Parathyroid adenoma (tissue), 2 donors: Measurements from ENCODE around the gene COQ3.

Source experiments
- H2AFZ ChIP-seq: fragments of 300-600 bp; sonication (generic); one replicate; pipeline ENCODE4 v1.7.0; 2017; ENCODE audit warnings: antibody characterized with exemption, mild to moderate bottlenecking
- H3K27ac ChIP-seq: fragments of 300-600 bp; sonication (generic); one replicate; pipeline ENCODE4 v1.7.0; 2017
- H3K27me3 ChIP-seq: fragments of 300-600 bp; sonication (generic); one replicate; pipeline ENCODE4 v1.7.0; 2017; ENCODE audit warnings: low read length; ENCODE audit not compliant: control insufficient read depth, insufficient read depth
- H3K36me3 ChIP-seq: fragments of 300-600 bp; sonication (generic); one replicate; pipeline ENCODE4 v1.7.0; 2017; ENCODE audit warnings: low read length; ENCODE audit not compliant: control insufficient read depth, insufficient read depth
- H3K4me1 ChIP-seq: fragments of 300-600 bp; sonication (generic); one replicate; pipeline ENCODE4 v1.7.0; 2017; ENCODE audit warnings: control low read depth
- H3K4me2 ChIP-seq: fragments of 300-600 bp; sonication (generic); one replicate; pipeline ENCODE4 v1.7.0; 2017; ENCODE audit warnings: low read length
- H3K4me3 ChIP-seq: fragments of 300-600 bp; sonication (generic); one replicate; pipeline ENCODE4 v1.7.0; 2017; ENCODE audit warnings: low read depth, low read length
- H3K79me2 ChIP-seq: fragments of 300-600 bp; sonication (generic); one replicate; pipeline ENCODE4 v1.7.0; 2017; ENCODE audit warnings: control low read depth
- H3K9ac ChIP-seq: fragments of 300-600 bp; sonication (generic); one replicate; pipeline ENCODE4 v1.7.0; 2017; ENCODE audit warnings: mild to moderate bottlenecking
- H3K9me3 ChIP-seq: fragments of 300-600 bp; sonication (generic); one replicate; pipeline ENCODE4 v1.7.0; 2017; ENCODE audit warnings: low read length; ENCODE audit not compliant: control insufficient read depth
- CTCF ChIP-seq: fragments of 300-600 bp; sonication (generic); IDR thresholded peaks from one replicate; pipeline ENCODE4 v1.7.0; 2017; ENCODE audit warnings: antibody characterized with exemption, mild to moderate bottlenecking
- donor health status: primary hyperparathyroidism.

The COQ3 gene

DNA sequence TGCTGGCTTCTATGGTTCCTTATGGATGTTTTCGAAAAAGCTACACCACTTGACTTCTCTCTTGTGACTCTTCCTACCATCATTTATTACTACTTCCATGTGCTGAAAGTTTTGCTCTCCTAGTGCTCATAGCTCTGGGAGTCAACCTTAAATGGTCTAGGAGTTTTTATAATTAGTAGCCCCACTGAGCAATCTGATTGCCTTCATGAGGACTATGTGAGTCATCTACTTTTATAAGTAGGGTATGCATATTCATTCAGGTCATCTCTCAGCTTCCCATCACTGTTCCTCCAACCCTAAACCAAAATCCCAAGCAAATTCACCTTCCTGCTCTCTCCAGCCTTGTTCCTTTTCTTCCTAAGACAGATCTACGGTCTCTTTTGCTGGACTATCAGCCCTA is 27.1 kb downstream of the COQ3 start:
- Histone ChIP-seq H3K79me2 (no peaks in the 10 kb centered on the region), H2AFZ (no peak overlapping the region), H3K4me2 (no peak overlapping the region), H3K27ac (no peak overlapping the region), H3K36me3 (no peaks in the 10 kb centered on the region), H3K9me3 (no peaks in the 10 kb centered on the region), H3K4me1 (no peaks in the 10 kb centered on the region), H3K4me3 (no peak overlapping the region), H3K27me3 (no peaks in the 10 kb centered on the region), H3K9ac (no peak overlapping the region)
- no peak for TF ChIP-seq CTCF

DNA sequence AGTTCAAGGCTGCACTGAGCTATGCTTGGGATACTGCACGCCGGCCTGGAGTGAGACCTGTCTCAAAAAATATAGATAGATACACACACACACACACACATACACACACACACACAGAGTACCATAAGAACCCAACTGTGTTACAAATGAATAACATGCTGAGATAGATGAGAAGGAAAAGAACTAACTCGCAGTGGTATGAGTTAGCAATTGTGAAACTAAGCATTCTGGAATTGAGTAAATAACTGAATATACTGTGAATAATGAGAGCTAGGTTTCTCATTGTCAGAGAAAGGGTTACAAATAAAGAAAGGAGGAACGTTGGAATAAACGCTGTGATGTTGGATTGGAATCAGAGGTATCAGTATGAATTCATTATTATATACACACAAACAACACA is 30.0 kb downstream of the COQ3 start:
- Histone ChIP-seq H3K79me2 (no peaks in the 10 kb centered on the region), H3K27ac (no peak overlapping the region), H3K4me2 (no peak overlapping the region), H3K9me3 (no peaks in the 10 kb centered on the region), H3K4me1 (no peaks in the 10 kb centered on the region), H3K36me3 (no peaks in the 10 kb centered on the region), H3K9ac (no peak overlapping the region), H2AFZ (no peak overlapping the region), H3K4me3 (no peak overlapping the region), H3K27me3 (no peaks in the 10 kb centered on the region)
- no peak for TF ChIP-seq CTCF

DNA sequence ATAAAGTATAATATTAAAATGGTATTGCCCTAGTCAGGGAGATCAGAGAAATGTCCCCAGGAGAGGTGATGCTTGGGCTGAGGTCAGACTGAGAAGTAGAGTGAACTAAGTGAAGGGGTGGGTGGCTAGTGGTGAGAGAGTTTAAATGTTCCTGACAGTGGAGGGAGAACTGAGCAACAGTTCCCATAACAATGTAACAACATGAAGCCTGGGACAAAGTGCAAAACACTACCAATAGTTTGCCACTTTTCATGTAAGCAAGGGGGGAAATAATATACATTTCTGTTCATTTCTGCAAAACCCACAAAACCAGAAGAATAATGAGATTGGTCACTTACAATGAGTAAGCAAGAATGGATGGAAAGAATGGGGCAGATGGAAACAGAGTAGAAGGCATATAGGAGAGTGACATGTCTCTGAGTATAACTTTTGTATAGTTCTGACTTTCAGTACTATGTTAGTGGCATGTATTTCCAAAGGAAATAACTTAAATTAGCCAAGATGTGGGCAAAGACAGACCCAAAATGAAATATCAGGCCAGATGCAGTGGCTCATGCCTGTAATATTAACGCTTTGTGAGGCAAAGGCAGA is 31.2 kb downstream of the COQ3 start:
- no peak overlapping the region for H2AFZ ChIP-seq
- H3K79me2 ChIP-seq = no peaks in the 10 kb centered on the region
- no peak overlapping the region for H3K9ac ChIP-seq
- TF ChIP-seq CTCF = no peak
- H3K27me3 ChIP-seq = no peaks in the 10 kb centered on the region
- no peaks in the 10 kb centered on the region for H3K9me3 ChIP-seq
- H3K4me3 ChIP-seq = no peak overlapping the region
- H3K4me2 ChIP-seq = no peak overlapping the region
- no peak overlapping the region for H3K27ac ChIP-seq
- no peaks in the 10 kb centered on the region for H3K36me3 ChIP-seq
- H3K4me1 ChIP-seq = no peaks in the 10 kb centered on the region

DNA sequence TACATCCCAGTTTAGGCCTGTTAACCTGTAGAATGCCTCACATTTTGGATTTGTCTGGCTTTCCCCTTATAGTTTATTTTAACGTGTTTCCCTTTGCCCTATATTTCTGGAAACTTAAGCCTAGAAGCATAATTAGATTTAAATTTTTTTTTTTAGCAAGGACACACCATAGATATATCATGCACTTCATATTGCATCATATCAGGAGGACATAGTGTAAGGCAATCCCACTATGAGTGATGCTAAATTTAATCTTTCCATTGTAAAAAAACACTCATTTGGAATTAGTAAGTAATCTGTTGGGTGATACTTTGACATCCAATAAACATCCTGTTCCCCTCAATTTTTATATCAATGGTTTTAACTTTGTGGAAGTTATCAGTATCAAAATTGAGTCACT is 34.2 kb downstream of the COQ3 start:
- H2AFZ ChIP-seq = no peak overlapping the region
- no peaks in the 10 kb centered on the region for H3K9me3 ChIP-seq
- H3K27me3 ChIP-seq = no peaks in the 10 kb centered on the region
- H3K9ac ChIP-seq = no peak overlapping the region
- H3K36me3 ChIP-seq = no peaks in the 10 kb centered on the region
- no peaks in the 10 kb centered on the region for H3K4me1 ChIP-seq
- no peak overlapping the region for H3K4me3 ChIP-seq
- H3K4me2 ChIP-seq = no peak overlapping the region
- no peaks in the 10 kb centered on the region for H3K79me2 ChIP-seq
- H3K27ac ChIP-seq = no peak overlapping the region
- no peak for TF ChIP-seq CTCF

DNA sequence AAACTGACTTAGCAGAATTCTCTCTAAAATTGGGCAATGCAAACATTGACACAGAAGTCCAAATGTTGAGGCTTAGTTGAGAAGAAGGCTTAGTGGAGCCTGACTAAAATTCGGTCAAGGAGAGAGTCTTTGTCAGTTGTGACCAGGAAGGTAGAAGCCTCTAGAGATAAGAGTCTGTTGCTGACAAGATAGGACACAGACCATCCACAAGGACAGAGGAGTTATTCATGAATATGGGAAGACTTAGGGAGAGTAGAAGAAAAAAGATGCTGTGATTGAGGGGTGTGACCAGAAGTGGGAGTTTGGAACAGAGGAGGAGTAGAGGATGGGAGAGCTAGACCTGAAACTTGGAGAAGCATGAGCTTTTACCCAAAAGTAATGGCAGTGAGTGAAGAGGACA is 37.4 kb downstream of the COQ3 start:
- Histone ChIP-seq H3K27ac (no peak overlapping the region), H3K4me2 (no peak overlapping the region), H3K4me3 (no peak overlapping the region), H3K9me3 (no peaks in the 10 kb centered on the region), H3K36me3 (no peaks in the 10 kb centered on the region), H3K4me1 (no peaks in the 10 kb centered on the region), H3K79me2 (no peaks in the 10 kb centered on the region), H3K9ac (no peak overlapping the region), H3K27me3 (no peaks in the 10 kb centered on the region), H2AFZ (no peak overlapping the region)
- no peak for TF ChIP-seq CTCF
